Measurements from ENCODE around the gene KRTAP5-5. TPM values are rescaled to one million over a fixed set of nuclear protein-coding genes. Genes with fewer than 3 reads are reported as not detected.

Gene KRTAP5-5
- total and polyA plus RNA-seq, 2 donors (not counting 1 experiment from before 2014, with no cell fraction given), result not detected

DNA sequence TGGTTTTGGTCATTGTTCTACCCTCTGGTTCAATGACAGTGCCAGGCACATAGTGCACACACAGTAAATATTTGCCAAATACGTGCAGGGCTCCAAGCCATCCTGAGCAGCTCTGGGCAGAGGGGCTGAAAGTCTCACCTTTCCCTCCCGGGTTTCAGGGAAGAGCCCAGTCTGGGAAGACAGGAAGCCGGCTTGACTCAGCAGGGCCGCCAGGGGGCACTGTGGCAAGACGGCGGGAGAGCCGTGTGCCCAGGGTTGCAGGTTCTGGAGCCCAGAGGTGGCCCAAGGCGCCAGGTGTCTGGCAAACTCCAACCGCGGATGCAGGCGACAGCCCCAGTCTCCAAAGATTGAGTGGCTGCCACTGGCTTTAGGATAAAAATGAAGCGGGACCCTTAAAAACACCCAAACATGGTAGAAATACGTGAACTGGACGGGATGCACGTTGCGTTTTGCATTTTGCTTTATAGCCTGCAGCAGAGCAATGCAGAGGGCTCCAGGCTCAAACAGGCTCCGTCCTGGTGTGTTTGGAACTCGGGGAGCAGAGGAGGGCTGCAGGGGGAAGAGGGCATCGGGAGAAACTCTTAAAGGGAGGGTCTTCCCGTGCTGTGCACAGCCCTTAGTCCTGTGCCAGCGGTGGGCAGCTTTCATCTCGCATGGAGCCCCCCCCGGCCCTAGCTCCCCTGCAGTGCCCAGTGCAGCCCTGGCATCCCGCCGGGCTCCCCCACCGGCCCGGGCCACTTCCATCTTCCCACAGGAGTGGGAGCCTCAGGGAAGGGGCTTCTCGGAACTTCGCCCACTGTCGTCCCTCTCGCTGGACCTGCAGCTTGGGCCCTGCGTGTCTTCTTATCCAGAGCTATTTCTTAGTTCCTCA is 10.7 kb downstream of the KRTAP5-5 start:
- intact Hi-C loops (cut with micrococcal nuclease), result no loop called here
- H3K27ac Mint-ChIP-seq, result no peak overlapping the region
- Histone ChIP-seq H3K9me3 (ENCODE audit: control extremely low read depth in 1 of 3, control insufficient read depth in 2 of 3, insufficient read depth in 1 of 3, low read length in 2 of 3) (no peaks in the 10 kb centered on the region), H4K20me1 (ENCODE audit: control insufficient read depth, insufficient read depth, low read length, poor library complexity, severe bottlenecking) (no peaks in the 10 kb centered on the region), H3K79me2 (ENCODE audit: control insufficient read depth, insufficient read depth, low read length) (no peaks in the 10 kb centered on the region), H3K9ac (ENCODE audit: low read length) (no peak overlapping the region), H2AFZ (ENCODE audit: insufficient read depth, low read depth, low read length, poor library complexity, severe bottlenecking) (no peak overlapping the region), H3K4me3 (ENCODE audit: control extremely low read depth in 1 of 5, extremely low read depth in 1 of 5, insufficient read depth in 1 of 5, low read depth in 2 of 5, low read length in 4 of 5) (no peak overlapping the region), H3K4me1 (ENCODE audit: control insufficient read depth in 2 of 2, insufficient read depth in 2 of 2, low read length in 2 of 2) (no peaks in the 10 kb centered on the region), H3K4me2 (replicated peaks; ENCODE audit: low read depth, low read length, poor library complexity, severe bottlenecking) (no peak overlapping the region), H3K36me3 (replicated peaks in 1 of 2; ENCODE audit: control extremely low read depth in 1 of 2, control insufficient read depth in 1 of 2, extremely low read depth in 1 of 2, insufficient read depth in 2 of 2, low read length in 1 of 2) (no peaks in the 10 kb centered on the region), H3K27me3 (replicated peaks in 1 of 4; ENCODE audit: control extremely low read depth in 1 of 4, control insufficient read depth in 3 of 4, insufficient read depth in 4 of 4, low read length in 3 of 4) (peaks cover 0 to 21% (median 2%) of the 10 kb centered on the region in 4 experiments), H3K27ac (ENCODE audit: low read length in 2 of 2) (no peak overlapping the region)
- no peak overlapping the region for H3K4me3 Mint-ChIP-seq
- ATAC-seq (ENCODE audit: low read depth) (no peak), DNase-seq (peak; percentile 47)
- peaks cover 26% of the 10 kb centered on the region for H3K27me3 Mint-ChIP-seq
- no peaks in the 10 kb centered on the region for H3K4me1 Mint-ChIP-seq
- CTCF ChIA-PET, result interaction anchor here (0.8 to 2.6 kb wide), 12 partner anchors 9 to 511 kb away, joined by 3 to 18 read pairs (median 4); partner anchors contain the start of gene KRTAP5-2
- H3K9me3 Mint-ChIP-seq (ENCODE audit: insufficient read depth), result no peaks in the 10 kb centered on the region
- WGBS (ENCODE audit: insufficient coverage), result 41% methylated on average over 24 of the region's 32 CpGs
- TF ChIP-seq EZH2 (IDR thresholded peaks at IDR 0.05; ENCODE audit: borderline replicate concordance, insufficient read depth, low read depth, low read length, poor library complexity, severe bottlenecking), result no peak
- TF ChIP-seq, protein P1, sequence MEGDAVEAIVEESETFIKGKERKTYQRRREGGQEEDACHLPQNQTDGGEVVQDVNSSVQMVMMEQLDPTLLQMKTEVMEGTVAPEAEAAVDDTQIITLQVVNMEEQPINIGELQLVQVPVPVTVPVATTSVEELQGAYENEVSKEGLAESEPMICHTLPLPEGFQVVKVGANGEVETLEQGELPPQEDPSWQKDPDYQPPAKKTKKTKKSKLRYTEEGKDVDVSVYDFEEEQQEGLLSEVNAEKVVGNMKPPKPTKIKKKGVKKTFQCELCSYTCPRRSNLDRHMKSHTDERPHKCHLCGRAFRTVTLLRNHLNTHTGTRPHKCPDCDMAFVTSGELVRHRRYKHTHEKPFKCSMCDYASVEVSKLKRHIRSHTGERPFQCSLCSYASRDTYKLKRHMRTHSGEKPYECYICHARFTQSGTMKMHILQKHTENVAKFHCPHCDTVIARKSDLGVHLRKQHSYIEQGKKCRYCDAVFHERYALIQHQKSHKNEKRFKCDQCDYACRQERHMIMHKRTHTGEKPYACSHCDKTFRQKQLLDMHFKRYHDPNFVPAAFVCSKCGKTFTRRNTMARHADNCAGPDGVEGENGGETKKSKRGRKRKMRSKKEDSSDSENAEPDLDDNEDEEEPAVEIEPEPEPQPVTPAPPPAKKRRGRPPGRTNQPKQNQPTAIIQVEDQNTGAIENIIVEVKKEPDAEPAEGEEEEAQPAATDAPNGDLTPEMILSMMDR (IDR thresholded peaks at IDR 0.05), result peak; percentile 81
- POLR2A ChIA-PET, result no interaction called here

- ChIA-PET CTCF (interaction anchor here (1.1 to 2.6 kb wide), 8 partner anchors 8 to 510 kb away, joined by 3 to 18 read pairs (median 4); no protein-coding TSS in a partner anchor), POLR2A (no interaction called here)
- Histone ChIP-seq H3K4me1 (ENCODE audit: control insufficient read depth in 2 of 2, insufficient read depth in 2 of 2, low read length in 2 of 2) (no peaks in the 10 kb centered on the region), H2AFZ (ENCODE audit: insufficient read depth, low read depth, low read length, poor library complexity, severe bottlenecking) (no peak overlapping the region), H3K4me3 (ENCODE audit: control extremely low read depth in 1 of 5, extremely low read depth in 1 of 5, insufficient read depth in 1 of 5, low read depth in 2 of 5, low read length in 4 of 5) (no peak overlapping the region), H4K20me1 (ENCODE audit: control insufficient read depth, insufficient read depth, low read length, poor library complexity, severe bottlenecking) (no peaks in the 10 kb centered on the region), H3K36me3 (replicated peaks in 1 of 2; ENCODE audit: control extremely low read depth in 1 of 2, control insufficient read depth in 1 of 2, extremely low read depth in 1 of 2, insufficient read depth in 2 of 2, low read length in 1 of 2) (no peaks in the 10 kb centered on the region), H3K4me2 (replicated peaks; ENCODE audit: low read depth, low read length, poor library complexity, severe bottlenecking) (no peak overlapping the region), H3K27ac (ENCODE audit: low read length in 2 of 2) (no peak overlapping the region), H3K79me2 (ENCODE audit: control insufficient read depth, insufficient read depth, low read length) (no peaks in the 10 kb centered on the region), H3K9me3 (ENCODE audit: control extremely low read depth in 1 of 3, control insufficient read depth in 2 of 3, insufficient read depth in 1 of 3, low read length in 2 of 3) (no peaks in the 10 kb centered on the region), H3K27me3 (replicated peaks in 1 of 4; ENCODE audit: control extremely low read depth in 1 of 4, control insufficient read depth in 3 of 4, insufficient read depth in 4 of 4, low read length in 3 of 4) (peaks cover 0 to 21% (median 2%) of the 10 kb centered on the region in 4 experiments), H3K9ac (ENCODE audit: low read length) (no peak overlapping the region)
- TF ChIP-seq, protein P1 (IDR thresholded peaks at IDR 0.05), result no peak
- intact Hi-C loops (cut with micrococcal nuclease), result no loop called here
- no peak for DNase-seq
- Mint-ChIP-seq H3K27ac (no peak overlapping the region), H3K4me3 (no peak overlapping the region), H3K9me3 (ENCODE audit: insufficient read depth) (no peaks in the 10 kb centered on the region), H3K4me1 (no peaks in the 10 kb centered on the region), H3K27me3 (peaks cover 22% of the 10 kb centered on the region)
- 88% methylated on average over 6 of the region's 15 CpGs for WGBS (ENCODE audit: insufficient coverage)
- ATAC-seq (ENCODE audit: low read depth), result no peak
Observed at GRCh38 chr11:1641096-1641495, 11.5 kb downstream of the KRTAP5-5 start.

Measured in B cell (primary cell).